GM19043 (cell line): ENCODE data around the gene CMTM5.

Experiments
- ATAC-seq: cut with Tn5 transposase; IDR thresholded peaks from one replicate; pipeline ENCODE4 v1.9.1; 2021; ENCODE audit warnings: low read depth; ENCODE audit not compliant: unreplicated experiment

Gene CMTM5, protein sequence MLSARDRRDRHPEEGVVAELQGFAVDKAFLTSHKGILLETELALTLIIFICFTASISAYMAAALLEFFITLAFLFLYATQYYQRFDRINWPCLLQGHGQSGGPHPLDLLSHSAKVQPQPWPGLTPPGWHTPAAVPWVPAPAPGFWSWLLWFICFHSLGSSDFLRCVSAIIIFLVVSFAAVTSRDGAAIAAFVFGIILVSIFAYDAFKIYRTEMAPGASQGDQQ

DNA sequence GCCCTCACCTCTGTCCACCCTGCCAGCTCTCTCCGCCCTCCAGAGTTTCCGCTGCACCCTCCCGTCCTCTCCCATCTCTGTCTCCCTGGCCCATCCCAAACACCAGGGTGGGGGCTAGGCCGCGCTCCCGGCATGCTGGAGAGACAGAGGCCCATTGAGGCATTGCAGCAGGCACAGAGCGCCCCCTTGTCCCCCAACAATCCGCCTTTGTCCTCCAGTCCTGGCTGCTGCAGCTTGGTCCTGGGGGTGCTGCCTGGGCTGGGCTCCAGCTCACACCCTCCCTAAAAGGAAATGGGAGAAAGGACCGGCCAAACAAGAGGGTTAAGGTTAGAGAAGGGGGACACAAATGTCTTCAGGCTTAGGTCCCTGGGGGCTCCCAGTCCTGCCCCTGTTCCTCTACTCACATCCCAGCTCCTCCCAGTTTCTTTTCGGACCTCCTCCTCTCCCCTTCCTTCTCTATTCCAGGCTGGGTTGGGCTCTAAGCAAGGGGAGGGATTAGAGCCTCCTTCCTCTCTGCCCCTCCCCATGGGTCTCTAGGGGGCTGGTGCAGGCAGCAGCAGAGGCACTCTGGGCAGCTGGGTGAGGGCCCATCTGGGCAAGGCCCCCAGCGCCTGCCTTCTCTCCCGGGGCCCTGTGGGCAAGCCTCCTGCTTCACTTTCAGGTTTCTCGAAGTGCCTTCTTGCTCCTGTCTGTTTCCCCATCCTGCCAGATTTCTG lies at the start of gene CMTM5:
CMTM5 (plus strand) TSS at position 565 of the 716 bp plus-strand sequence. CDS start 206 bp downstream, outside the sequence.
- ATAC-seq: no peak

DNA sequence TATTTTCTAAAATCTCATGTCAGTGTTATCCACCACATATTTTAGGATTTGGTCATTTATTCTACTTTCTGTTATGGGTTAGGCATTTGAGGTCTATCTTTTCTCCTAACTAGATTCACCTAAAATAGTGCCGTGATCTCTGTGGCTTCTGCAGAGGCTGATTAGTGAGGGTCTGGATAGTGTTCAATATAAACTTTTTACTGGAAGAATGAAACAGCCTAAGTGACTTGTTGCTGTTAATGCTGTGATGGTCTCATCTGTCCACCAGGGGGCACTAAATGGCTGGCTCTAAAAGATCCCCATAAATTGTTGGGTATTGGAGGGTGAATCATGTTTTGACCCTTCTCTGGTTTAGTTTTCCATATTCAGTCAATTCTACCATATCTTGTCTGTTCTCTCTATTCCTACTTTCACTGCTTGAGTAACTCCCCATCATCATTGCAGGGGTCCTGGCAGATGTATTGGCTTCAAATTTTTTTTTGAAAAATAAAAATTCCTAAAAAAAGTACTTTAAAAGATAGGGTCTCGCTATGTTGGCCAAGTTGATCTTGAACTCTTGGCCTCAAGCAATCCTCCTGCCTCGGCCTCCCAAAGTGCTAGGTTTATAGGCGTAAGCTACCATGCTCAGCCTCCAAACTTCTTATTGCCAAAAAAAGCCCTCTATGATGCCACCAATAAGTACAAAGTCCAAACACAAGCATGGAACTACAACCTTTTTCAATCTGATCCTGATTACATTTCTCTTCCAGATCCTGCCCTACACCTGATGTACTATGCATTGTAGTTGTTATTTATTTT lies 48.7 kb upstream of the CMTM5 start:
- ATAC-seq: no peak

DNA sequence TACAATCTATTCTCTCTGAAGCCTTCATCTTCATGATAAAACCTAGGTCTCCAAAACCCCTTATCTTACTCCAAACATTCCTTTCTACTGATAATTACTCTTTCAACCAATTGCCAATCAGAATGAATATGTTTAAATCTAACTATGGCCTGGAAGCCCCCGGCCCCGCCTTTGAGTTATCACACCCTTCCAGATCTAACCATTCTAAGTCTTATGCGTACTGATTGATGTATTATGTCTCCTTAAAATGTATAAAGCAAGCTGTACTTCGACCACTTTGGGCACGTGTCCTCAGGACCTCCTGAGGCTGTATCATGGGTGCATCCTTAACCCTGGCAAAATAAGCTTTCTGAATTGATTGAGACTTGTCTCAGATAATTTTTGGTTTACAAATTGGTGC lies 41.2 kb upstream of the CMTM5 start:
- ATAC-seq: no peak

DNA sequence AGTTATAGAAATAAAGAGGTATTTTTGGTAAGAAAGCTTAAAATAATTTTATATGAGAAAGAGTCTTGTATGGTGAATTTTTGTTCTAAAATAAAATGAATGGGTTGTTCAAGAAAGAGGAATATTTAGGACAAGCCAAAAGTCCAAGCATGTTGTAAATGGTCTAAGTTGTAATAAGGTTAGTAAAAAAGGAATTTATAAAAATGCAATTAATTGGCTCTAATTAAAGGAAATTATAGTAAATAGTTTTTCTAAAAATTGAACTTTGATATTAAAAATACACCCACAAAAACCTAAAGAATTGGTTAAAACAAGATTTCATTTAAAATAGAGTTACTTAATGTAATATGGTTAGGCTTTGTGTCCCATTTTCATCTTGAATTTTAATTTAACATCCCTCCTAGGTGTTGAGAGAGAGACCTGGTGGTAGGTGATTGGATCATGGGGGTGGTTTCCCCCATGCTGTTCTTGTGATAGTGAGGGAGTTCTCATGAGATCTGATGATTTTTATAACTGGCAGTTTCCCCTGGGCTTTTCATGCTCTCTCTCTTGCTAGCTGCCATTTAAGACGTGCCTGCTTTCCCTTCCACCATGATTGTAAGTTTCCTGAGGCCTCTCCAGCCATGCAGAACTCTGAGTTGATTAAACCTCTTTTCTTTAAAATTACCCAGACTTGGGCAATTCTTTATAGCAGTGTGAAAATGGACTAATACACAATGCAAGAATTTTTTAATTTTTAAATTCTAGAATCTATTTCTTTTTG lies 37.2 kb upstream of the CMTM5 start:
- ATAC-seq: no peak

DNA sequence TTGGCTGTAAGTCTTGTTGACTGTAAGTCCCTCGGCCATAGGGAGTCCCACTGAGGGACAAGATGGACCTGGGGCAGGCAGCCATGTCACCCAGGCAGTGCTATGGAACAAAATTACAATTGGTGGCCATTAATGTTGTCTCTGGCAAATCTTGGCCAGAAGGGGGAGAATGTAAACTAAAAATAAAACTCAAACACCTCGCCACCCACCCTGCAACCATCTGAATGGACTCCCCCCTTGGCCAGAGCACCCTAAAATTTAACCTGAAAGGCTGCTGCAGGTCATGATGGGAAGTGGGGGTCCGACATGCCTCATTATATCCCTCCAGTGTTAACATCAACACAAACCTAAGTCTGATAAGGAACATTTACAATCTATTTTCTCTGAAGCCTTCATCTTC lies 32.4 kb upstream of the CMTM5 start:
- no peak for ATAC-seq

DNA sequence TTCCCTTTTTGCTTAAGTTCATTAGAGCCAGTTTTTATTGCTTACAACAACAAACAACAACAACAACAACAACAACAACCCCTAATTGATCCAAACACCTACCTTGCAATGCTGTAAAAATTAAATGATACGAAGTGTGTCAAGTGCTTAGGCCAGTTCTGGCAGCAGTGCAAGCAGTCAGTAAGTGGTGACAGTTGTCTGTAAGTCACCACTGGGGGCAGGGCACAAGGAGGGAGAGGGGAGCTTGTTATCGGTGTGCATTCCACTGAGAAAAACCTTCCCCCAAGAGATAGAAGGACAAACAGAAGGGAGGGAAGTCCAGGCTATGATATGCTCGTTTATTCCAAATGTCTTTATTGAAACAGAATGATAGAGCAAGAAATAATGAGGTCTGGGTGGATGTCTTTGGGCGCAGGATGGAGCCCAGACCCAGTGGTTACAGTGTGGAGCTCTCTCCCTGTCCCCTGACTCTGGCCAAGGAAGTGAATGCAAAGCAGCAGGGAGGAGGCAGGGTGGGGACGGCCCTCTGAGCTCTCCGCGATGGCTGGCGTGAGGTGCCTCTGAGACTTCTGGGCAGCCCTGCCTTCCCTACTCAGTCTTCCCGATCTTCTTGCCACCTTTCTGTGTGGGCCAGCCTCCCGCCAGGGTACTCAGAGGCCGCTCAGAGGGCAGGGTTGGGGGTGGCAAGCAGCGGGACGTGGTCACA lies 30.7 kb upstream of the CMTM5 start:
- ATAC-seq: no peak

DNA sequence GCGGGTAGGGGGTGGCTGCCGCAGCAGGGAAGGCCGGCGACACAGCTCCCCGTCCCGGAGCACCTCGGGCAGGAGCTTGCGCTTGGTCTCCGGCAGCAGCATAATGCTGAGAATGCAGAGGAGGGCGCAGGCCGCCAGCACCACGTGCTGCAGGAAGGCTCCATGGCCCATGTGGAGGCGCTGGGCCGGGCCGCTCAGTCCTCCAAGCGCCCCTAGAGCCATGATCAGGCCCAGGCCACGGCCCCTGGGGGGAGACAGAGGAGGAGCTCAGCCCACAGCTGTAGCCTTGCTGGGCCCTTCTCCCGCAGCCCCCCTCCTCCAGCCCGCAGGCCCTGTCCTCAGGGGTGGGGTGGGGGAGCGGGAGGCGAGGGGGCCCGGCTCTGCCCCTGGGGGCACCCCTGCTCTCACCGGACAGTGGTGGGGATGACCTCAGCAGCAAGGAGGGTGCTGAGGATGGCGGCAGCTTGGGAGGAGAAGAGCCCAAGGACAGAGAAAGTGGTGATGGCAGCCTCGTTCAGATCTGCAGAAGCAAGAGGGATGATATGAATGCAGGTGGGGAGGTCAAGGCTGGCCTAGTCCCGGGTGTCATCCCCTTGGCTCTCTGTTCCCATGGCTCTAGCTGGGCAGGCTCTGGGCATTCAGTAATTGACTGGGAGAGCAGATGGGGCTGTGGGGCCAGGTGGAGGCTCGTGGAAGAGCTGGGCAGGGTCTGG lies 30.0 kb upstream of the CMTM5 start:
- no peak for ATAC-seq

DNA sequence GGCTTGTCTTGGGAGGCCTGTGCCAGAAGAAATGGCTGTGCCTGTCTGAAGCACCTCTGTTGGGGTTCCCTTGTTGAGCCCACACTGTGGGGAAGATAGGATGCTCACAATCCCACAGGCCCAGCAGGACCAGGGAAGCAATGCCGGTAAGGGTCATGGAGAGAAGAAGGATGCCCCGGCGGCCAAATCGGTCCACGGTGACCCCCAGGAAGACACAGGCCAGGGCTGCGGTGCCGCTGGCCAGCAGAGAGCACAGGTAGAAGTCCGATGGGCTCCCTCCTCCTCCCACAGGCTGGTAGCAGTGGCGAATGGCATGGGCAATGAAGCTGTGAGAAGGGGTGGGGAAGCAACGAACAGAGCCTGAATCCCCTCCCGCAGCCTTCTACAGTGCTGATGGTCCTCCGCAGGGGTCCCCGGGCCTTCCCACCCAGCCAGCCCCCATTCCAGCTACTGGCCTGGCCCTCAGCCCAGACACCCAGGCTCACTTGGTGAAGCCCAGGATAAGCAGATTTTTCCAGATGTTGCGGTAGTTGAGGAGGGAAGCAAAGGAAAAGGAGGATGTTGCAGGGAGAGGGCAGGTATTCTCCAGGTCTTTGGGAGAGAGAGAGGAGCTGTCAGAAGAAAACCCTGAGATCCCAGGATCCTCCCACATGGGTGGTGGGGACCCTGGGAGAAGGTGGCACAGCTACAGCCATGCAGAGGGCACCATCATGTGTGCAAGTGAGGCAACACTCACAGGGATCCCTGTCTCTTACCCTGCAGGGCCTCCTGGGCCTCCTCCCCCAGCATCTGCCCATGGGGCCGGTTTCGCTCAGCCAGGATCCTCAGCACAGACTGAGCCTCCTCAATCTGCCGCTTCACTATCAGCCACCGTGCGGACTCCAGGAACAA lies 29.2 kb upstream of the CMTM5 start:
- ATAC-seq: no peak

DNA sequence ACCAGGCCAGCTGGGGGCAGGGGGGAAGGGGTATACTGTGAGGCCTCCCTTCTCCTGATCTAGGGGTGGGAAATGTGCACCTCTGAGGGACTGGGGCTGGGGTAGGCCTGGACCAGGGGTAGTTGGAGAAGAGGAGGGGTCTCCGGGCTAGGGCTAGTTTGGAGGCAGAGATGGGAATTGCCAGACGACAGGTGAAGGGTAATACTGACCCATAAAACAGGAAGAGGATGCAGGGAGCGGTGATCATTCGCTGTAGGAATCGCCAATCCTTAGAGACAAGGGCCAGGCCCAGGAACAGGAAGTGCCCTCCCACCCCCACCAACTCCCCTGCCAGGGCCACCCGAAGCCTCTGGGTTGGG lies 28.6 kb upstream of the CMTM5 start:
- no peak for ATAC-seq

DNA sequence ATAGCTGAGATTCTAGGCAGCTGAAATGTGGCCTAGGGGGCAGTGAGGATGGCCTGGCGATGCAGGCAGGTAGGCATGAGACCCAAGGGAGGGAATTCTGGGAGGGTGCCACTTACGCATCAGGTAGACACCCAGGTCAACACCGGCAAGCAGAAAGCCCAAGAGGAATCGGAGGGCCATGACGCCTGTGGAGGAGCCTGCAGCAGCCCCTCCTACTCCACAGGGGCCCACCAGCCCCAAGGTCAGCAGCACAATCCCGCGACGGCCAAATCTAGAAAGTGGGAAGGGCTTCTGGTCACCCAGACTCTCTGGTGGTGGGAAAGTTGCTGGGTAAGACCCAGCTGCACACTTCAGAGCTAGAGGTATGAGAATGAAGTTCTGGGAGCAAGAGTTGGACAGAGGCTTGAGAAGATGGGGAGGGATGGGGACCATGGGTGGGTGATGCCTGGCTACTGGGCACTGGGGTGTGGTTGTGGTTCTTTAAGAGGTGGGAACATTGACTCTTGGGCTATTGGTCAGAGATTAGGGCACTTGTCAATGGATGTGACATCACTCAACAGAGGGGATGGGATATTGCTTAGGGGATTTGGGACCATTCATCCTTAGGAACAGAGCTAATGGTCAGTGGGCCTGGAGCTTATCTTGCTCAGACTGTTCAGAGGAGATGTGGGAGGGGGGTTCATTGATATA lies 27.5 kb upstream of the CMTM5 start:
- ATAC-seq: no peak

DNA sequence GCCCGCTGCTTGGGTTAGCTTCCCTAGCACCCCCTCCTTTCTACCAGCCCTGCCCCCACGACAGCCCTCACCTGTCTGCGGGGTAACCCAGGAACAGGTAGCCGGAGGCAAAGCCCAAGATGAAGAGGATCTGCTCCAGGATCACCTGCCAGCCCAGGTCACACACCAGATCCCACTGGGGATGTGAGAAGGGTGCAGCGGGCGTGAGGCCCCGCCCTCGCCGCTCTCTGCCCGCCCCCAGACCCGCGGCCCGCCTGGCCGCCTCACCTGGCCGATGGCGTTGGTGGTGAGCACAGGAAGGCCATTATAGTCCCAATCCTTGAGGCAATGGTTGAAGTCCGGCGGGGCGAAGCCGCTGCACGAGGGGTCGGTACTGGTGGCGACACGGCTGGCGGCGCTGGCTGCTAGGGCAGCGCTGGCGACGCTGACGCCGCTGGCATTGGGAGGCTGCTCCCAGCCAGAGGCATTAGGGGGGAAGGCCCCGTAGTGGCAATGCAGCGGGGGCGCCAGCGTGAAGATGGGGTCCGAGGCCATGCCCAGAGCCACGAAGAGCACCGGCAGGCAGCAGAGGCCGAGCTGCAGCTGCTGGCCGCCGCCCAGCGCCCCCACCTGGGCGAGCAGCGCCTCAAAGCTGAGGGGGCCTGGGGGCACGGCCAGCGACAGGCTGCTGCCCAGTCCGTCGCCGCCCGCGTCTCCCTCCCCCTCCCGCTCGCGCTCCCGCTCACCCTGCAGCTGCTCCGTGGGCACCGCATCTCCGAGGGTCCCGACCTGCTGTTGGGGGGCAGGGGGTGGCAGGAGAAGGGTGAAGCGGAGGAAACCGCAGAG lies 25.0 kb upstream of the CMTM5 start:
- no peak for ATAC-seq

DNA sequence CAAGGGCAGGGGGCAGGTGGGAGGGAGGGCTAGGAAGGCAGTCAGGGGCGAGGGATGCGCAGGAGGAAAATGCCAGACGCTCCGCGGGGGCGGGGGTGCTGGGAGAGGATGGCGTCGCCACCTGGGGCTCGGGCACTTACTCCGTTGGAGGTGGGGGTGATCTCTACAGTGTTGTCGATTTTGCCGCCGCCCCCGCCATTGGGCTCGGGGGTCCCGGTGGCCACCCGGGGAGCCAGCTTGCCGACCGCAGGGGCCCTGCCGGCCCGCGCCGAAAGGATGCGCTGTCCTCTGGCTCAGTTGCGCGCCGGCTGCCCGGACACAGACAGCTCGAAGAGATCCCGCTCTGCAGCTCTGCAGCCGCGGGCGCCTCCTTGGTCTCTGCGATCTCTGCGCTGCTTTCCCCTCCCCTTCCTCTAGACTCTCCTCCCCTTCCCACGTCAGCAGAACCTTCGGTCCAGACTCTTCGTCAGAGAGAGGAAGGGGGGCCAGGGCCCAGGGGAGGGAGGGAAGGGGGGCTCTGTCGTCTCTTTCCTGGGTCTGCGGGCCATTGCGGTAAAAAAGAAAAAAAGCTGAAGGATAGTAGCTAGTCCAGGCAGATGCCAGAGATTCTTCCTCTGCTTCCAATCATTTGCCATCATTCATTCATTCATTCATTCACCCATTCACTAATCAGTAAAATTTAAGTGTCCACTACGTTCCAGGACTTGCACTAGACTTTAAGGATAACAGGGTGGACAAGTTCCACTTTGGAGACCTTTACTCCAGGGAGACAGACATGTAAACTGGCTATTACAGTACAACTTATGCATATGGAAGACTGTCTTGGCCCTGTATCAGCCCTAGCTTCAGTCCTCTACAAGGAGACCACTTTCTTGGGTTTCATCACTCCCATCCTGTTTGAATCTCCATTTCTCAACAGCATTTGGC lies 24.1 kb upstream of the CMTM5 start, which contains the start of gene SLC22A17:
SLC22A17 (minus strand) TSS at position 382 of the 927 bp plus-strand sequence.
- no peak for ATAC-seq

DNA sequence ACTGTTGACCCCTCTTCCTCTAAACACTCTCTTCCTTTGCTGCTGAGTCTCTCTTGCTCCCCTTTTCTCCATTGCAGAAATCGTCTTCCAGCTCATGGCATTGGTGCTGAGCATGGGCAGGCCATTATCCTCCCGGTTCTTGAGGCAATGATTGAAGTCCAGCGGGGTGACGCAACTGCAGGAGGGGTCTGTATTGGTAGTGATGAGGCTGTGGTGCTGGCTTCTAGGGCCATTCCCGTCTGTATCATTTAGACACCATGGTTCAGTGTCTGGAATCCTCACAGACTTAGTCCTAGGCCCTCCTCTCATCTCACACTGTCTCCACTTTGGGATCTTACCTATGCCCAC lies 23.4 kb upstream of the CMTM5 start:
- ATAC-seq: no peak

DNA sequence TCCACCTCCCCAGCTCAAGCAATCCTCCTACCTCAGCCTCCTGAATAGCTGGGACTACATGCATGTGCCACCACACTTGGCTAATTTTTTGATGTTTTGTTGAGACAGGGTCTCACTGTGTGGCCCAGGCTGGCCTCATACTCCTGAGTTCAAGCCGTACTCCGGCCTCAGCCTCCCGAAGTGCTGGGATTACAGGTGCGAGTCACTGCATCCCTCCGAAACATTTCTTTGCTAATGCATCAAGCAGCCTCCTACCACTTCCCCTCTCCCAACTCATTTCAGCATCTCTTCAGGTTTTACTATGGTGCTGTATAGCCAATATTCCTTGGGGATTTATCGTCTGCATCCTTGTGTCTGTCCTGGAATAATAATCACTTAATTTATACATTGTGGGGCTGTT lies 21.9 kb upstream of the CMTM5 start:
- no peak for ATAC-seq

DNA sequence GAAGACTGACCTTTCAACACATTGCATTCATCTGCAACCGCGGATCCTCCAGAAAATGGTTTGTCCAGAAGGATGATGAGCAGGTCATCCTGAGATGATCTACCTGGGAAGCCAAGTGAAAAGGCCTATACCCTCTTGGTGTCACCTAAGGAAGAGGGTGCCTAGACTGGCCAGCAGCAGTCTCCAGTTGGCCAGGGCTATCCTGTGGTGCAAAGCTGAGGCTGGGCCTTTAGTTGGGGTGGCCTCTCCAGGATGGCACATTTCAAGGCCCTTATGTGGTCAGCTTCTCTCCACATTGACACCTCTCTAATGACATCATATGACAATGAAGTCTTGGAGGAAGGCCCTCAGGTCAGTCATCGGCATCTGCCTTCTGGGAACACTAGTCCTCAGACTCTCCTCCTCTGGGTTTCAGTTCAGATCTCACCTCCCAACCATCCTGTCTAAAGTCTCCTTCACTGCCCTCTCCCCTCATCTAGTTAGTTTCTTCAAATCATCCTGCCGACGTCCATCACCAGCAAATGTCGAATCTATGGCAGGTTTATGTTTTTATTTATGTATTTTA lies 20.9 kb upstream of the CMTM5 start:
- no peak for ATAC-seq

DNA sequence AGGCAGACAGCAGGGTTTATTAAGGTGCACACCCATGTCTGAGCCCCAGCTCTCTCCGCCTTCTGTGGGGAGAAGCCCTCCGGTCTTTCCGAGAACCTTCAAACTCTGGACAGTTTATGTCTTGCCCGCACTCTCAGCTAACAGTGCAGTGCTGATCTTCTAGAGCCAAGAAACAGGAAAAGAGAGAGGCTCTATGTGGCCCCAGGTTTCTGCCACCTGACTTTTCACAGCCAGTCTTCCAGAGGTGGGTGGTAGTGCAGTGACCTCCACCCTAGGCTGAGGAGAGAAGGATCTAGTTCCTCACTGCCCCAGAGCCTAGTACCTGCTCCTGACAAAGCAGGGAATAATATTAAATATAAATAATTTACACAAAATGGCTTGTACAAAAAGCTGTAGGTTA lies 20.2 kb upstream of the CMTM5 start:
- no peak for ATAC-seq
